Measurements from ENCODE around the gene PRKAG2. TPM values are rescaled to one million over a fixed set of nuclear protein-coding genes. Genes with fewer than 3 reads are reported as not detected.

The PRKAG2 gene
- total and polyA plus RNA-seq, 2 of the 13 experiments (the other 11 are each of a cell fraction or from before 2014, with no cell fraction given) = 0.90 to 1.3 TPM

DNA sequence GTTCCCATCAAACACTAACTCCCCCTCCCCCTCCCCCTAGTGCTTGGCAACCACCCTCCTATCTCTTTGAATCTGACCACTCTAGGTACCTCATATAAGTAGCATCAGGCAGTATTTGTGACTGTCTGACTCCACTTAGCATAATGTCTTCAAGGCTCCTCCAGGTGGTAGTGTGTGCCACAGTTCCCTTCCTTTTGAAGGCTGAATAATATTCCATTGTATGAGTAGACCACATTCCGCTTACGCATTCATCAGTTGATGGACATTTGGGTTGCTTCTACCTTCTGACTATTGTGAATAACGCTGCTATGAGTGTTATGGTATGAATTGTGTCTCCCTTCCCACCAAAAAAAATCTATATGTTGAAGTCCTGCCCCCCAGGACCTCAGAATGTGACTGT is 89.6 kb downstream of the PRKAG2 start:
- in situ Hi-C loops (cut with HindIII; ENCODE audit: extremely low pct_ligation_motif_present, low pct_unique_long_range_greater_than_20kb) = loop anchor here (10.0 kb wide), 1 partner anchor 147 kb away; no protein-coding TSS in a partner anchor
- no peak for FAIRE-seq
- no TSS peak for BruUV-seq (replicated peaks)
- TF ChIP-seq, protein P1, sequence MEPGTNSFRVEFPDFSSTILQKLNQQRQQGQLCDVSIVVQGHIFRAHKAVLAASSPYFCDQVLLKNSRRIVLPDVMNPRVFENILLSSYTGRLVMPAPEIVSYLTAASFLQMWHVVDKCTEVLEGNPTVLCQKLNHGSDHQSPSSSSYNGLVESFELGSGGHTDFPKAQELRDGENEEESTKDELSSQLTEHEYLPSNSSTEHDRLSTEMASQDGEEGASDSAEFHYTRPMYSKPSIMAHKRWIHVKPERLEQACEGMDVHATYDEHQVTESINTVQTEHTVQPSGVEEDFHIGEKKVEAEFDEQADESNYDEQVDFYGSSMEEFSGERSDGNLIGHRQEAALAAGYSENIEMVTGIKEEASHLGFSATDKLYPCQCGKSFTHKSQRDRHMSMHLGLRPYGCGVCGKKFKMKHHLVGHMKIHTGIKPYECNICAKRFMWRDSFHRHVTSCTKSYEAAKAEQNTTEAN (CRISPR knock-in tag; conservative IDR thresholded peaks at IDR 0.05) = no peak
- no peak for TF ChIP-seq TOPORS (CRISPR knock-in tag; IDR thresholded peaks at IDR 0.05)
- TF ChIP-seq, protein P2, sequence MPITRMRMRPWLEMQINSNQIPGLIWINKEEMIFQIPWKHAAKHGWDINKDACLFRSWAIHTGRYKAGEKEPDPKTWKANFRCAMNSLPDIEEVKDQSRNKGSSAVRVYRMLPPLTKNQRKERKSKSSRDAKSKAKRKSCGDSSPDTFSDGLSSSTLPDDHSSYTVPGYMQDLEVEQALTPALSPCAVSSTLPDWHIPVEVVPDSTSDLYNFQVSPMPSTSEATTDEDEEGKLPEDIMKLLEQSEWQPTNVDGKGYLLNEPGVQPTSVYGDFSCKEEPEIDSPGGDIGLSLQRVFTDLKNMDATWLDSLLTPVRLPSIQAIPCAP (CRISPR knock-in tag; IDR thresholded peaks at IDR 0.05; ENCODE audit: low read depth) = no peak
- TF ChIP-seq, protein P3, sequence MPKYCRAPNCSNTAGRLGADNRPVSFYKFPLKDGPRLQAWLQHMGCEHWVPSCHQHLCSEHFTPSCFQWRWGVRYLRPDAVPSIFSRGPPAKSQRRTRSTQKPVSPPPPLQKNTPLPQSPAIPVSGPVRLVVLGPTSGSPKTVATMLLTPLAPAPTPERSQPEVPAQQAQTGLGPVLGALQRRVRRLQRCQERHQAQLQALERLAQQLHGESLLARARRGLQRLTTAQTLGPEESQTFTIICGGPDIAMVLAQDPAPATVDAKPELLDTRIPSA (CRISPR knock-in tag; IDR thresholded peaks at IDR 0.05; ENCODE audit: borderline replicate concordance) = no peak
- TF ChIP-seq, protein P4, sequence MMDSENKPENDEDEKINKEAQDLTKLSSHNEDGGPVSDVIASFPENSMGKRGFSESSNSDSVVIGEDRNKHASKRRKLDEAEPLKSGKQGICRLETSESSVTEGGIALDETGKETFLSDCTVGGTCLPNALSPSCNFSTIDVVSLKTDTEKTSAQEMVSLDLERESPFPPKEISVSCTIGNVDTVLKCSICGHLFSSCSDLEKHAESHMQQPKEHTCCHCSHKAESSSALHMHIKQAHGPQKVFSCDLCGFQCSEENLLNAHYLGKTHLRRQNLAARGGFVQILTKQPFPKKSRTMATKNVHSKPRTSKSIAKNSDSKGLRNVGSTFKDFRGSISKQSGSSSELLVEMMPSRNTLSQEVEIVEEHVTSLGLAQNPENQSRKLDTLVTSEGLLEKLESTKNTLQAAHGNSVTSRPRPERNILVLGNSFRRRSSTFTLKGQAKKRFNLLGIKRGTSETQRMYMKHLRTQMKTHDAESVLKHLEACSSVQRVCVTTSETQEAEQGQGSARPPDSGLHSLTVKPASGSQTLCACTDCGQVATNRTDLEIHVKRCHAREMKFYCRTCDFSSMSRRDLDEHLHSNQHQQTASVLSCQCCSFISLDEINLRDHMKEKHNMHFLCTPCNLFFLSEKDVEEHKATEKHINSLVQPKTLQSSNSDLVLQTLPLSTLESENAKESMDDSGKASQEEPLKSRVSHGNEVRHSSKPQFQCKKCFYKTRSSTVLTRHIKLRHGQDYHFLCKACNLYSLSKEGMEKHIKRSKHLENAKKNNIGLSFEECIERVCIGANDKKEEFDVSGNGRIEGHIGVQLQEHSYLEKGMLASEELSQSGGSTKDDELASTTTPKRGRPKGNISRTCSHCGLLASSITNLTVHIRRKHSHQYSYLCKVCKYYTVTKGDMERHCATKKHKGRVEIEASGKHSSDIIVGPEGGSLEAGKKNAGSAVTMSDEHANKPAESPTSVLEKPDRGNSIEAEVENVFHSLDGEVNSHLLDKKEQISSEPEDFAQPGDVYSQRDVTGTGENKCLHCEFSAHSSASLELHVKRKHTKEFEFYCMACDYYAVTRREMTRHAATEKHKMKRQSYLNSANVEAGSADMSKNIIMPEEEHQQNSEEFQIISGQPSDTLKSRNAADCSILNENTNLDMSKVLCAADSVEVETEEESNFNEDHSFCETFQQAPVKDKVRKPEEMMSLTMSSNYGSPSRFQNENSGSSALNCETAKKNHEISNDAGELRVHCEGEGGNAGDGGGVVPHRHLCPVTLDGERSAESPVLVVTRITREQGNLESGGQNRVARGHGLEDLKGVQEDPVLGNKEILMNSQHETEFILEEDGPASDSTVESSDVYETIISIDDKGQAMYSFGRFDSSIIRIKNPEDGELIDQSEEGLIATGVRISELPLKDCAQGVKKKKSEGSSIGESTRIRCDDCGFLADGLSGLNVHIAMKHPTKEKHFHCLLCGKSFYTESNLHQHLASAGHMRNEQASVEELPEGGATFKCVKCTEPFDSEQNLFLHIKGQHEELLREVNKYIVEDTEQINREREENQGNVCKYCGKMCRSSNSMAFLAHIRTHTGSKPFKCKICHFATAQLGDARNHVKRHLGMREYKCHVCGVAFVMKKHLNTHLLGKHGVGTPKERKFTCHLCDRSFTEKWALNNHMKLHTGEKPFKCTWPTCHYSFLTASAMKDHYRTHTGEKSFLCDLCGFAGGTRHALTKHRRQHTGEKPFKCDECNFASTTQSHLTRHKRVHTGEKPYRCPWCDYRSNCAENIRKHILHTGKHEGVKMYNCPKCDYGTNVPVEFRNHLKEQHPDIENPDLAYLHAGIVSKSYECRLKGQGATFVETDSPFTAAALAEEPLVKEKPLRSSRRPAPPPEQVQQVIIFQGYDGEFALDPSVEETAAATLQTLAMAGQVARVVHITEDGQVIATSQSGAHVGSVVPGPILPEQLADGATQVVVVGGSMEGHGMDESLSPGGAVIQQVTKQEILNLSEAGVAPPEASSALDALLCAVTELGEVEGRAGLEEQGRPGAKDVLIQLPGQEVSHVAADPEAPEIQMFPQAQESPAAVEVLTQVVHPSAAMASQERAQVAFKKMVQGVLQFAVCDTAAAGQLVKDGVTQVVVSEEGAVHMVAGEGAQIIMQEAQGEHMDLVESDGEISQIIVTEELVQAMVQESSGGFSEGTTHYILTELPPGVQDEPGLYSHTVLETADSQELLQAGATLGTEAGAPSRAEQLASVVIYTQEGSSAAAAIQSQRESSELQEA (CRISPR knock-in tag; IDR thresholded peaks at IDR 0.05; ENCODE audit: not compliant biosample characterization) = no peak
- TF ChIP-seq, protein P5, sequence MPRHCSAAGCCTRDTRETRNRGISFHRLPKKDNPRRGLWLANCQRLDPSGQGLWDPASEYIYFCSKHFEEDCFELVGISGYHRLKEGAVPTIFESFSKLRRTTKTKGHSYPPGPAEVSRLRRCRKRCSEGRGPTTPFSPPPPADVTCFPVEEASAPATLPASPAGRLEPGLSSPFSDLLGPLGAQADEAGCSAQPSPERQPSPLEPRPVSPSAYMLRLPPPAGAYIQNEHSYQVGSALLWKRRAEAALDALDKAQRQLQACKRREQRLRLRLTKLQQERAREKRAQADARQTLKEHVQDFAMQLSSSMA (CRISPR knock-in tag; IDR thresholded peaks at IDR 0.05) = no peak
- TF ChIP-seq, protein P6, sequence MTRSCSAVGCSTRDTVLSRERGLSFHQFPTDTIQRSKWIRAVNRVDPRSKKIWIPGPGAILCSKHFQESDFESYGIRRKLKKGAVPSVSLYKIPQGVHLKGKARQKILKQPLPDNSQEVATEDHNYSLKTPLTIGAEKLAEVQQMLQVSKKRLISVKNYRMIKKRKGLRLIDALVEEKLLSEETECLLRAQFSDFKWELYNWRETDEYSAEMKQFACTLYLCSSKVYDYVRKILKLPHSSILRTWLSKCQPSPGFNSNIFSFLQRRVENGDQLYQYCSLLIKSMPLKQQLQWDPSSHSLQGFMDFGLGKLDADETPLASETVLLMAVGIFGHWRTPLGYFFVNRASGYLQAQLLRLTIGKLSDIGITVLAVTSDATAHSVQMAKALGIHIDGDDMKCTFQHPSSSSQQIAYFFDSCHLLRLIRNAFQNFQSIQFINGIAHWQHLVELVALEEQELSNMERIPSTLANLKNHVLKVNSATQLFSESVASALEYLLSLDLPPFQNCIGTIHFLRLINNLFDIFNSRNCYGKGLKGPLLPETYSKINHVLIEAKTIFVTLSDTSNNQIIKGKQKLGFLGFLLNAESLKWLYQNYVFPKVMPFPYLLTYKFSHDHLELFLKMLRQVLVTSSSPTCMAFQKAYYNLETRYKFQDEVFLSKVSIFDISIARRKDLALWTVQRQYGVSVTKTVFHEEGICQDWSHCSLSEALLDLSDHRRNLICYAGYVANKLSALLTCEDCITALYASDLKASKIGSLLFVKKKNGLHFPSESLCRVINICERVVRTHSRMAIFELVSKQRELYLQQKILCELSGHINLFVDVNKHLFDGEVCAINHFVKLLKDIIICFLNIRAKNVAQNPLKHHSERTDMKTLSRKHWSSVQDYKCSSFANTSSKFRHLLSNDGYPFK (CRISPR knock-in tag; IDR thresholded peaks at IDR 0.05; ENCODE audit: borderline replicate concordance) = no peak
- TF ChIP-seq ZNF124 (CRISPR knock-in tag; IDR thresholded peaks at IDR 0.05) = no peak
- TF ChIP-seq ZNF839 (CRISPR knock-in tag; IDR thresholded peaks at IDR 0.05; ENCODE audit: borderline replicate concordance) = no peak

More for the DNA sequence above, 89.6 kb downstream of the PRKAG2 start:
- ChIA-PET POLR2A (no interaction called here), CTCF (ENCODE audit: low intra/inter-chr PET ratio, low total read pairs) (no interaction called here)
- ATAC-seq (no peak), DNase-seq (ENCODE audit: low spot score) (no peak)
- no peak overlapping the region for H3K9ac ChIP-seq (ENCODE audit: insufficient read depth, low read depth, low read length)
- H3K36me3 ChIP-seq (replicated peaks in 1 of 2; ENCODE audit: control insufficient read depth in 1 of 2, insufficient read depth in 2 of 2, low read length in 2 of 2) = no peaks in the 10 kb centered on the region
- no peaks in the 10 kb centered on the region for H3K4me1 ChIP-seq (ENCODE audit: insufficient read depth, low read length)
- no peaks in the 10 kb centered on the region for H4K20me1 ChIP-seq (ENCODE audit: insufficient read depth, low read length)
- no peaks in the 10 kb centered on the region for H3K79me2 ChIP-seq (ENCODE audit: insufficient read depth, low read length)
- H2AFZ ChIP-seq (ENCODE audit: low read length) = no peak overlapping the region
- H3K9me3 ChIP-seq (ENCODE audit: low read length) = no peaks in the 10 kb centered on the region
- peaks cover 8 to 13% of the 10 kb centered on the region in 2 experiments; a peak in 4 of 5 replicates for H3K27me3 ChIP-seq (ENCODE audit: control insufficient read depth in 1 of 2, insufficient read depth in 2 of 2, low read length in 2 of 2)
- H3K4me3 ChIP-seq (replicated peaks in 1 of 3; ENCODE audit: insufficient read depth in 1 of 3, low read depth in 2 of 3, low read length in 3 of 3) = no peak overlapping the region
- intact Hi-C loops (cut with micrococcal nuclease; ENCODE audit: unreplicated experiment) = no loop called here
- WGBS (ENCODE audit: low lambda C conversion rate) = 57% methylated on average over 3 of the region's 3 CpGs
- no peak overlapping the region for H3K27ac ChIP-seq (ENCODE audit: extremely low read length, insufficient read depth, low read length)
- no peak overlapping the region for H3K4me2 ChIP-seq (ENCODE audit: low read depth, low read length)
